Measurements from ENCODE around the gene DDX21.

Gene DDX21

GRCh38 chr10:68938884-68939283 lies 17.1 kb upstream of the DDX21 start (continued):
- TF ChIP-seq CSRNP3 (CRISPR knock-in tag; IDR thresholded peaks at IDR 0.05) (no peak), PATZ1 (CRISPR knock-in tag; IDR thresholded peaks at IDR 0.05; ENCODE audit: borderline replicate concordance) (no peak)

GRCh38 chr10:68940917-68941316 lies 15.1 kb upstream of the DDX21 start:
- peak; percentile 66 for ATAC-seq

- TF ChIP-seq RARB (CRISPR knock-in tag; IDR thresholded peaks at IDR 0.05) = no peak
- no peak for TF ChIP-seq BACH2 (CRISPR knock-in tag; IDR thresholded peaks at IDR 0.05; ENCODE audit: borderline replicate concordance)
- TF ChIP-seq GLIS3 (CRISPR knock-in tag; IDR thresholded peaks at IDR 0.05) = no peak
- TF ChIP-seq ZC3H10 (CRISPR knock-in tag; IDR thresholded peaks at IDR 0.05) = no peak
- no peak for ATAC-seq
Observed at GRCh38 chr10:68950598-68950997, 5.4 kb upstream of the DDX21 start.

- no peak for ATAC-seq
- no peak for TF ChIP-seq BACH2 (CRISPR knock-in tag; IDR thresholded peaks at IDR 0.05; ENCODE audit: borderline replicate concordance)
- TF ChIP-seq GLIS3 (CRISPR knock-in tag; IDR thresholded peaks at IDR 0.05) = no peak
Observed at GRCh38 chr10:68954904-68955303, 1.1 kb upstream of the DDX21 start.

GRCh38 chr10:68955355-68955831 lies 577 bp upstream of the DDX21 start:
- peak; percentile 12 for ATAC-seq
- TF ChIP-seq BACH2 (CRISPR knock-in tag; IDR thresholded peaks at IDR 0.05; ENCODE audit: borderline replicate concordance) (no peak), ZNF70 (CRISPR knock-in tag; IDR thresholded peaks at IDR 0.05) (no peak), ESRRG (CRISPR knock-in tag; IDR thresholded peaks at IDR 0.05) (no peak), TSHZ2 (CRISPR knock-in tag; IDR thresholded peaks at IDR 0.05) (no peak), SNAI2 (CRISPR knock-in tag; IDR thresholded peaks at IDR 0.05) (no peak), ZNF565 (CRISPR knock-in tag; conservative IDR thresholded peaks at IDR 0.05; ENCODE audit: low read depth) (no peak), PATZ1 (CRISPR knock-in tag; IDR thresholded peaks at IDR 0.05; ENCODE audit: borderline replicate concordance) (no peak), CSRNP3 (CRISPR knock-in tag; IDR thresholded peaks at IDR 0.05) (no peak), OSR1 (CRISPR knock-in tag; IDR thresholded peaks at IDR 0.05) (no peak), CSDC2 (CRISPR knock-in tag; IDR thresholded peaks at IDR 0.05) (no peak), RARB (CRISPR knock-in tag; IDR thresholded peaks at IDR 0.05) (no peak), ISL1 (CRISPR knock-in tag; IDR thresholded peaks at IDR 0.05) (no peak), ARNTL (CRISPR knock-in tag; IDR thresholded peaks at IDR 0.05; ENCODE audit: borderline replicate concordance, low read depth) (no peak), ZFP3 (CRISPR knock-in tag; IDR thresholded peaks at IDR 0.05) (no peak; the same call in 1 of the 2 replicates), TOX (CRISPR knock-in tag; IDR thresholded peaks at IDR 0.05; ENCODE audit: borderline replicate concordance) (no peak), GLIS3 (CRISPR knock-in tag; IDR thresholded peaks at IDR 0.05) (no peak), ZC3H10 (CRISPR knock-in tag; IDR thresholded peaks at IDR 0.05) (no peak)

Measured in SK-N-SH treated with all-trans-retinoic acid at 6 μM for 48 hours (cell line).